ENCODE results near the gene RASAL1. TPM values are rescaled to one million over a fixed set of nuclear protein-coding genes. Genes with fewer than 3 reads are reported as not detected.

The RASAL1 gene
- total RNA-seq, 1 donor from 2014 or later, result 0.21 TPM

- Mint-ChIP-seq H3K36me3 (ENCODE audit: low read depth, unreplicated experiment) (peaks cover 50% of the 10 kb centered on the region), H3K9me3 (ENCODE audit: unreplicated experiment) (no peaks in the 10 kb centered on the region), H3K4me1 (ENCODE audit: unreplicated experiment) (peaks cover 5% of the 10 kb centered on the region), H3K4me3 (ENCODE audit: unreplicated experiment) (no peak overlapping the region), H3K27ac (ENCODE audit: unreplicated experiment) (no peak overlapping the region), H3K27me3 (ENCODE audit: unreplicated experiment) (peaks cover 31% of the 10 kb centered on the region)
- no peak for TF ChIP-seq CTCF (IDR thresholded peaks at IDR 0.05; ENCODE audit: unreplicated experiment)
- no peak for DNase-seq (ENCODE audit: low spot score)
Observed at GRCh38 chr12:113077057-113077858, 58.3 kb downstream of the RASAL1 start.

- peaks cover 42% of the 10 kb centered on the region for H3K36me3 Mint-ChIP-seq (ENCODE audit: low read depth, unreplicated experiment)
- TF ChIP-seq CTCF (IDR thresholded peaks at IDR 0.05; ENCODE audit: unreplicated experiment), result no peak
- H3K27ac Mint-ChIP-seq (ENCODE audit: unreplicated experiment), result no peak overlapping the region
- no peaks in the 10 kb centered on the region for H3K9me3 Mint-ChIP-seq (ENCODE audit: unreplicated experiment)
- DNase-seq (ENCODE audit: low spot score), result no peak
- H3K4me3 Mint-ChIP-seq (ENCODE audit: unreplicated experiment), result no peak overlapping the region
- H3K27me3 Mint-ChIP-seq (ENCODE audit: unreplicated experiment), result peaks cover 26% of the 10 kb centered on the region
- no peaks in the 10 kb centered on the region for H3K4me1 Mint-ChIP-seq (ENCODE audit: unreplicated experiment)
Observed at GRCh38 chr12:113075137-113075683, 60.4 kb downstream of the RASAL1 start.

- no peak for DNase-seq (ENCODE audit: low spot score)
- Mint-ChIP-seq H3K4me3 (ENCODE audit: unreplicated experiment) (no peak overlapping the region), H3K27me3 (ENCODE audit: unreplicated experiment) (peaks cover 23% of the 10 kb centered on the region), H3K27ac (ENCODE audit: unreplicated experiment) (no peak overlapping the region), H3K36me3 (ENCODE audit: low read depth, unreplicated experiment) (peaks cover 32% of the 10 kb centered on the region), H3K9me3 (ENCODE audit: unreplicated experiment) (no peaks in the 10 kb centered on the region), H3K4me1 (ENCODE audit: unreplicated experiment) (no peaks in the 10 kb centered on the region)
- no peak for TF ChIP-seq CTCF (IDR thresholded peaks at IDR 0.05; ENCODE audit: unreplicated experiment)
Observed at GRCh38 chr12:113073586-113073985, 62.0 kb downstream of the RASAL1 start.

GRCh38 chr12:113072136-113072535 lies 63.4 kb downstream of the RASAL1 start:
- no peak for TF ChIP-seq CTCF (IDR thresholded peaks at IDR 0.05; ENCODE audit: unreplicated experiment)
- H3K36me3 Mint-ChIP-seq (ENCODE audit: low read depth, unreplicated experiment), result peaks cover 27% of the 10 kb centered on the region
- H3K27me3 Mint-ChIP-seq (ENCODE audit: unreplicated experiment), result peaks cover 18% of the 10 kb centered on the region
- H3K4me3 Mint-ChIP-seq (ENCODE audit: unreplicated experiment), result no peak overlapping the region
- H3K4me1 Mint-ChIP-seq (ENCODE audit: unreplicated experiment), result no peaks in the 10 kb centered on the region
- H3K9me3 Mint-ChIP-seq (ENCODE audit: unreplicated experiment), result no peaks in the 10 kb centered on the region
- no peak overlapping the region for H3K27ac Mint-ChIP-seq (ENCODE audit: unreplicated experiment)
- no peak for DNase-seq (ENCODE audit: low spot score)

All from endothelial cell (in vitro differentiated cells).